ENCODE data around the gene MTUS2.

Gene MTUS2

GRCh38 chr13:29524176-29524575 is 704.0 kb downstream of the MTUS2 start:
- H3K36me3 ChIP-seq, result peaks cover 55% of the 10 kb centered on the region

GRCh38 chr13:29524641-29525040 is 704.5 kb downstream of the MTUS2 start:
- Histone ChIP-seq H3K27ac (no peak overlapping the region), H3K9me3 (no peaks in the 10 kb centered on the region), H3K4me1 (ENCODE audit: control insufficient read depth in 1 of 2, insufficient read depth in 1 of 2, low read depth in 1 of 2, low read length in 1 of 2) (no peaks in the 10 kb centered on the region), H3K4me3 (ENCODE audit: low read depth in 1 of 2, low read length in 1 of 2) (no peak overlapping the region), H3K36me3 (peaks cover 58% of the 10 kb centered on the region), H3K27me3 (no peaks in the 10 kb centered on the region)
- TF ChIP-seq CTCF (IDR thresholded peaks at IDR 0.05), result no peak

More at GRCh38 chr13:29524176-29524575, 704.0 kb downstream of the MTUS2 start:
- no peak overlapping the region for H3K4me3 ChIP-seq (ENCODE audit: low read depth in 1 of 2, low read length in 1 of 2)
- no peaks in the 10 kb centered on the region for H3K9me3 ChIP-seq
- no peaks in the 10 kb centered on the region for H3K4me1 ChIP-seq (ENCODE audit: control insufficient read depth in 1 of 2, insufficient read depth in 1 of 2, low read depth in 1 of 2, low read length in 1 of 2)
- no peaks in the 10 kb centered on the region for H3K27me3 ChIP-seq
- no peak overlapping the region for H3K27ac ChIP-seq
- no peak for TF ChIP-seq CTCF (IDR thresholded peaks at IDR 0.05)

GRCh38 chr13:29525757-29526156 is 705.6 kb downstream of the MTUS2 start:
- Histone ChIP-seq H3K4me1 (ENCODE audit: control insufficient read depth in 1 of 2, insufficient read depth in 1 of 2, low read depth in 1 of 2, low read length in 1 of 2) (no peaks in the 10 kb centered on the region), H3K27ac (no peak overlapping the region), H3K9me3 (no peaks in the 10 kb centered on the region), H3K36me3 (peaks cover 60% of the 10 kb centered on the region), H3K27me3 (no peaks in the 10 kb centered on the region), H3K4me3 (ENCODE audit: low read depth in 1 of 2, low read length in 1 of 2) (no peak overlapping the region)
- TF ChIP-seq CTCF (IDR thresholded peaks at IDR 0.05), result no peak

GRCh38 chr13:29526741-29527140 is 706.6 kb downstream of the MTUS2 start:
- H3K27ac ChIP-seq, result no peak overlapping the region
- no peak for TF ChIP-seq CTCF (IDR thresholded peaks at IDR 0.05)
- no peak overlapping the region for H3K4me3 ChIP-seq (ENCODE audit: low read depth in 1 of 2, low read length in 1 of 2)
- no peaks in the 10 kb centered on the region for H3K27me3 ChIP-seq
- H3K9me3 ChIP-seq, result no peaks in the 10 kb centered on the region
- H3K4me1 ChIP-seq (ENCODE audit: control insufficient read depth in 1 of 2, insufficient read depth in 1 of 2, low read depth in 1 of 2, low read length in 1 of 2), result no peaks in the 10 kb centered on the region
- peaks cover 52% of the 10 kb centered on the region for H3K36me3 ChIP-seq

GRCh38 chr13:29527511-29527910 is 707.4 kb downstream of the MTUS2 start:
- Histone ChIP-seq H3K27ac (no peak overlapping the region), H3K27me3 (no peaks in the 10 kb centered on the region), H3K36me3 (peaks cover 46% of the 10 kb centered on the region), H3K4me1 (ENCODE audit: control insufficient read depth in 1 of 2, insufficient read depth in 1 of 2, low read depth in 1 of 2, low read length in 1 of 2) (no peaks in the 10 kb centered on the region), H3K9me3 (no peaks in the 10 kb centered on the region), H3K4me3 (ENCODE audit: low read depth in 1 of 2, low read length in 1 of 2) (no peak overlapping the region)
- TF ChIP-seq CTCF (IDR thresholded peaks at IDR 0.05), result no peak

GRCh38 chr13:29527916-29528315 is 707.8 kb downstream of the MTUS2 start:
- Histone ChIP-seq H3K27me3 (no peaks in the 10 kb centered on the region), H3K9me3 (no peaks in the 10 kb centered on the region), H3K36me3 (peaks cover 43% of the 10 kb centered on the region), H3K4me1 (ENCODE audit: control insufficient read depth in 1 of 2, insufficient read depth in 1 of 2, low read depth in 1 of 2, low read length in 1 of 2) (no peaks in the 10 kb centered on the region), H3K27ac (no peak overlapping the region), H3K4me3 (ENCODE audit: low read depth in 1 of 2, low read length in 1 of 2) (no peak overlapping the region)
- TF ChIP-seq CTCF (IDR thresholded peaks at IDR 0.05), result no peak
